HG02678 (cell line): ENCODE measurements around the gene C18orf63.
"Not testable (repeated sequence)": the region's sequence is repeated elsewhere in the genome, so short reads cannot be mapped to it uniquely, and the experiment has no call there.

Source experiments
- ATAC-seq: cut with Tn5 transposase; IDR thresholded peaks from one replicate; pipeline ENCODE4 v1.9.1; 2021; ENCODE audit warnings: mild to moderate bottlenecking, moderate library complexity; ENCODE audit not compliant: unreplicated experiment

C18orf63 gene

DNA sequence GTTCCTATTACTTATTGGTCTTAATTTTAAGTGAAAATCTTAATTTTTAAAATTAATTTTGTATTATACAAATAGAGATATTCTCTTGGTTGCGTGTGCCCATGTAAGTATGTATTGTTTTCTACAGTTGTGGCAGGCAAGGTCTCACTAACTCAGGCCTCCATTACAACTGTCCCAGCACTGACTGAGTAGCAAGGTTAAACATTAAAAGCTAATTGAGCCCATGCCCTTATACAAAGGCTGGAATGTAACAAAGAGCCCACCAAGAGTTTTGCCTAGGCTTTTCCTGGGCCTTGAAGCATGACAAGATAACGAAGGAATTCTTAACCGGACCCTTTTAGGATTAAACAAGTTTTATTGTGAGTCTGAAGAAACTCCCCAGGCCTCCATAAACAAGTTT, 11.2 kb downstream of the C18orf63 start:
- ATAC-seq, result not testable (repeated sequence)

DNA sequence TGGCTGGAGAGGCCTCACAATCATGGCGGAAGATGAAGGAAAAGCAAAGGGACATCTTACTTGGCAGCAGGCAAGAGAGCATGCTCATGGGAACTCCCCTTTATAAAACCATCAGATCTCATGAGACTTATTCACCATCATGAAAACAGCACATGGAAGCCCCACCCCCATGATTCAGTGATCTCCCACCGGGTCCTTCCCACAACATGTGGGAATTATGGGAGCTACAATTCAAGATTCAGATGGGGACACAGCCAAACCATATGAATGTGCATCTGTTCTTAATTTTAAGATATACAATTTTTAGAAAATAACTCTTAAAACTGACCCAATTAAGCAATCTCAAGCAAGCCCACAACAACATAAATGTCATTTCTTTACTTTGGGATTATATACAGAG, 12.6 kb downstream of the C18orf63 start:
- no peak for ATAC-seq

DNA sequence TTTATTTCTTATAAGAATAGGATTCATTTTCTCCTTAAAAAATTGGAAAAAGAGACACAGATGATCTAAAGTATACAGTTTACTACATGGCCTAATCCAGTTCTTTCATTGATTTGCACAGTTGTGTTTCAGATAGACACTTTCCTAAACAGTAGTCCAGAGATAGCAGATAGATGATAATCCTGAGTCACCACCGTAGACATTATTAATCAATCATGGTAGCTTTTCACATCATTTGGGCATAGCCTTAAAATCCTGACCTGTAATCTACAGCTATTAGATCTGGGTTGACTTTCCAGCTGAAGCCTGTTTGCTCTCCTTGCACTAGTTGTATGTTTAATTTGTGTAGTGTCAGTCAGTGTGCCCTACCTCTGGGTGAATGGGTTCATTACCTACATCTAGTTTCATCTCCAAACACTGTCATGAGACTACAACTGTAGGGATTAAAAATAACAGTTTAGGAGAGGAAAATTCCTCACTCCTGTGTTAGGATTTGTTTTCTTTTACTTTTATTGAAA, 14.1 kb downstream of the C18orf63 start:
- ATAC-seq, result no peak

DNA sequence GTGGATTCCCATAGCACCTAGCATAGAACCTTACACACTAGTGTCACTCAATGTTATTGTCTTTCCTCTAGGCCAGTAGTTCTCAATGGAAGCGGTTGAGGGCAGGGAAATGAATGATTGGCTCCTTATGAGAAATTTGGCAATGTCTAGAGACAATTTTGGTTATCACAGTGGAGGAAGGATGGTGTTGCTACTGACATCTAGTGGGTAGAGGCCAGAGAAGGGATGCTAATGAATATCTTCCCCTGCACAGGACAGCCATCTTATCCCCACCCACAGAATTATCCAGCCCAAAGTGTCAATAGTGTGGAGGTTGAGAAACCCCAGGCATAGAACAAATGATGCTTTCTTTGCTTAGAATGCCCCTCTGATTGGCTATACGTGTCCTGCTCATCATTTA, 15.8 kb downstream of the C18orf63 start:
- ATAC-seq, result no peak

DNA sequence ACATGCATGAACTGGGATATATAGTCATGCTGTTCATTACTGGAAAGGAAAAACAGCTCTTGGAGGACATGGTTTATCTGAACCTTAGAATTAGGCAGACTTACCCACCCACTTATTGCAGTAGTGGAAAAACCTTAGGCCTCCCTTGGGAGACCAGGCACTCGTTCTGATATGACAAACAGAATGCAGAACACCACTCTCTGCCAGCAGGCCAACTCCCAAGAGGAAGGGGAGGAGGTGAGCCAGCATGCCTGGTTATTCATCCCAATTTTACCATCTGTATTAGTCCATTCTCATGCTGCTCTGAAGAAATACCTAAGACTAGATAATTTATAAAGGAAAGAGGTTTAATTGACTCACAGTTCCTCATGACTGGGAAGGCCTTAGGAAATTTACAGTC, 17.5 kb downstream of the C18orf63 start:
- ATAC-seq, result no peak

DNA sequence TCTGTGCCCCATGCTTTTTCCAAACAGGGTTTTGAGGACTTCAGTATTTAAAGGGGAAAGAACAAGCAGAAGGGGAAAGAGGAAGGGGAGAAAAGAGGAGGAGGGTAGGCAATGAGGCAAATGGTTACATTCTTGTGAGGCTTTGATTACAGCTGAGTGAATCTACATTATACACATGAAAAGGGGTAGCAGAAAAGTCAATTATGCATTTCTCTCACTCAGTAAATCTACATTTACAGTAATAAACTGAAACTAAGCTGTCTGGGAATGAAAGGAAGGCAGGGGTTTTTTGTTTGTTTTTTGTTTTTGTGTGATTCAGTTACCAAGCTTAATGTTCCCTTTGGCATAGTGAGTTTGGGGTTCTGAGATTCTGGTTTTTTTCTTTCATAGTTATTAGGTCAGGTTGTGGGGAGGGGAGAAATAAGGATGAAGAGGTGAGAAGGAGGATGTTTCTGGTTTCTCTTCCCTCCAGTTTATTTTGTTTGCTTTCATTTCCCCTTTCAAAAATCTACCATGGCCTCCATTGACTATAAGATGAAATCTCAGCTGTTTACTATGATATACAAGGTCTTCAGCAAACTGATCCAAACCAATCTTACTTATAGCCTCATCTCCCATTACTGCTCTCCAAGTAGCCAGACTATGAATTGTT, 18.7 kb downstream of the C18orf63 start:
- ATAC-seq, result peak; percentile 72

DNA sequence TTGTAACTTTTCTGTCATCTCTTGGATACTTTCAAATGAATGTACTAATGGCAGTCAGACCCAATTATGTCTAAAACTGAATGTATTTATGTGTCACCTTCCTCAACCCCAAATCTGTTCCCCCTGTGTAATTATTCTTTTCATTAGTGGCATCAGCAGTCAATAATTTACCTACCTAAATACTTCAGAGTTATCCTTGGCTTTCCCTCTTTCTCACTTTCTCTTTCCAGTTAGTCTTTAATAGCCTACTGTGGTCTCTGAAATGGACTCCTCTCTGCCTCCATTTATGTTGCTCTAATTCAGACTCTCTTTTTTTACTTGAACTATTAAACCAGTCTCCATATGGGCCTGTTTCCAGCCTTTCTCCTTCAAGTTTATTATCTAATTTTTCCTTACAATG, 21.0 kb downstream of the C18orf63 start:
- no peak for ATAC-seq

DNA sequence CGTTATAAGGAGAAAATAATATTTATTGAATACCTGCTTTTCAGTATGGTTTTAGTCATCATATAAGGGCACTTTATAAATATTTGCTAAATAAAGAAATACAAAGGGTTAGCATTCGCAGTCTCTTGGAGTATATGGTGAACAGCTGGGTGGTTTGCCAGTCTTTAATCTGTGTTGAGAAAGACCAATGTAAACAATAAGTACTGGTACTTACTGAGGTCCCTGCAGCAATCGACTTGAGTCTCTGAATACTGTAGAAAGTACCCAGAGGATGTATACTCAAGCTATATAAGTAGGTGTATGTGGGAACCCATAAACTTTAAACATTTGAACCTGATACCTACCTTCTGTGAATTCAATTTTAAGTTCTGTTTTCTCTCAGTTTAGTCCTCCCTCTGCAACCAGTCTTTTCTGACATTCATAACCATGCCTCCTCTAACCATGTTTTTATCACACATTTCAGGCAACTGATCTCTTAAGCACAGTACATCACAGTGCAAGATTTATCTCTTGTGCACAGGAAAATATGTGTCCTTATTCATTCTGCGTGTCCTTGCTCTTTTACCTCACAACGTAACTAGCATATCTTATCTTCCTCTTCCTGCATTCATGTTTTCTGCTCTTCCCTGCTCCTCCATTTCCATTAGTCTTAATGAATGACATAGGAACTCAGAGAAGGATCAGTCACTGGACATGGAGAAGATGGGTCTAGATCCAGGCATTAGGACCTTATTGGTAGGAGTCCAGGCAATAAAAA, 21.7 kb downstream of the C18orf63 start:
- ATAC-seq, result no peak

DNA sequence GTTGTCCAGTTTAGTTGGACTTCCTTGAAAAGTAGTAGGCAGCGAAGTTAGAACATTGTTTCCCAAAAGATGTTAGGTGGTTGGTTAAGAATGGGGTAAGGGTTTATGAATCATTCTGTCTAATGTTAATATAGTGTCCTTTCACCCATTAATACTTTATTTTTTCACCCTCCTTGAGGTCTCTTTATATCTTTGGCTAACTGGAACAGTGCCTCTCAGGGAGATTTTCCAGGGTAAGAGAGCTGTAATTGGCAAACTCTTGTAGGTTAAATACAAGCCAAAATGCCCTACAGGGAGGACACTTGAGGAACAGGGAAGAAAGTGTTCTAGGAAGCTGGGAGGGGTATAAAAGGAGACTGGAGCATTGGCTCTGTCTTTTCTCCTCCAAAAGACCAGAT, 22.3 kb downstream of the C18orf63 start:
- no peak for ATAC-seq

DNA sequence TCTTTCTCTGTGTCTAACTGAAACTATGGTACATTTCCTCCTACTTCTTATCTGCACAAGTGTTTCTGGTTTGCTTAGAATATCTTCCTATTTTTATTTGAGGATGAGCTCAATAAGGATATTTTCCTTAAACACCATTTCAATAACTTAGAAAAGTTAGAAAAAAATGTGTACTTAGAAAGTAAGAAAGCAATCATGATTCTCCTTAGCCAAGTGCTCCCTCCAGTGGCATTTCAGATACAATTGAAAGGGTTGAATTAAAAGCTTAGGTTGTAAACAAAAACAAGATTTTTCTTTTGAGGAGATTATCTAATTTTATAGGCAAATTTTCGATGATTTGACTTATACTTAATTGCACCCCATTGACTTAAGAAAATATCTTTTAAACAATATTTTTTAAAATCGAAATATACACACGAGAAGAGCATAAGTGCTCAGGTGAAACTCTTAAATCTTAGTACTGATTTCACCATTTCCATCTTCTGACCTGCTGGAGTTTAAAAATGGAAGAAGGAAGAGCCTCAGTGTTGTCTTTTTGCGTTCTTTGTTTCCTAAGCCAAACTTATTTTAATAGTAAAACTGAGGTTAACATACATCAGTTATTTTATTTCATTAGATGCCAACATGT, 26.9 kb downstream of the C18orf63 start:
- no peak for ATAC-seq

DNA sequence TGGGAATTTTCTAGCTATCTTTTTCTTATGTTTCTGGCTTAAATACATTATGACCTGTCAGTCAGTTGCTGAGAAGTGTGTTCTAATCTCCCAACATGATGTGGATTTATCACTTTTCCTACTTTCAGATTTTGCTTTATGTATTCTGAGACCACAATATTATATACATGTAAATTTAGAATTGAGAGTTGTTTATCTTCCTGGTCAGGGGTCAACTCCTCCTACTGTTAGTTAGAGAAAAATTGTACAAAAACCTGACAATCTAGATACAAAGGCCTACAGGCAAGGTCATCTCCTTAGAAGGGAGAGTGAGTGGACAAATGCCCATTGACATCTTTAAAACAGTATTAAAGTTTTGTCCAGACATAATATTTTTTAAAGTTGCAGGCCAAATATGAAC, 30.6 kb downstream of the C18orf63 start:
- no peak for ATAC-seq

DNA sequence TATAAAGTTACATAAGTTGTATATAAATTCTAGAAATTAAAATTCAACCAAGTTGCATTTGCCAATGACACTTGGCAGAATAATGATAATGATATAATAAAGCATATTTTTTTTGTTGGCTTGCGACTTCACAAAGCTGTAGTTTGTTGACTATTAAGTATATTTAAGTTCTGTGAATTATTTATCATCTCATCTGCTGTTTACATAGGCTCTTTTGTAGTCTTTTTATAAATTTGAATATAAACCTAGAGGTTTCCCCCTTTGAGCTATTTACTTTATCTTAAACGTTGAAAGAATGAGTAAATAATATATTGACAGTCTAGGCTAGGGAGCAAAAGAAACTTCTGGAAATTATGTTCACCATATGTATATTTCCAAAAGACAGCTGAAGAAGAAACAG, 32.9 kb downstream of the C18orf63 start:
- ATAC-seq, result no peak

DNA sequence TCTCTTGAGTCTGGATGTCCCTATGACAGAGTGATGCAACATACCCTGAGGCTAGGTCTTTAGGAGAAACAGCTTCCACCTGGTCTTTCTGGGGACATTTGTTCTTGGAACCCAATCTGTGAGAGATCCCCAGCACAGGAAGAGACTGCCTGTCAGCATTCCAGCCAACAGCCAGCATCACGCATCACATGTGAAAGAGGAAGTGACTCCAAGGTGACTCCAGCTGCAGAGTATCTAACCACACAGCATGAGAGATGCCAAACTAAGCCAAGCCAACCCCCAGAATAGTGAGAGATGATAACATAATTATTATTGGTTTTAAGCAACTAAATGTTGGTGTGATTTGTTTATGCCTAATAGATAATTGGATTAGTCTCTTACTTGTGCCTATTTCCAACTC, 35.7 kb downstream of the C18orf63 start:
- ATAC-seq, result peak; percentile 62

DNA sequence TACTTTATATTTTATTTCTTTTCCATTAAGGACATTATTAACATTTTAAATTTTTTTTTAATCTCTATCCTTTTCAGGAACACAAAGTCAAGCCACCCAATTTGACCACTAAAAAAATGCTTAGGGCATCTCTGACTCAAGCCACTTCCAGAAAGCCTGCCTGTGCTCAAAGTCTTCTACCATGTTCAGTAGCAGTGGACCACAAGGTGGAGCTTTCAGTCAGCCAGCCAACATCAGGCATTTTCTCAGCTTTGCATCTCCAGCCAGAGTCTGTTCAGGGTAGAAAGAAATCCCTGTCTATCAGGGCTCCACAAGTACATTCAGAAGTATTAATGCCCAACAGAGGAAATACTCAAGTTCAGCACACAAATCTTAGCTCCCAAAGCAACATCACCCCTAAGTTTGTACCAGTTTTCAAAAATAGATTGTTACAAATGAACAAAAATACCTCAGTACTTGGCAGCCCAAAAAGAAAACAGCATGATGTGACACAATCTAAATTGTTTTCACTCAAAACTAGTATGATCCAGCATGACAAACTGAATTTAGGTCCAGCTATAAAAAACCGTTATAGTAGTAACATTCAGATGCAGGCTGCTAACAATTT, 37.6 kb downstream of the C18orf63 start:
- ATAC-seq, result no peak

DNA sequence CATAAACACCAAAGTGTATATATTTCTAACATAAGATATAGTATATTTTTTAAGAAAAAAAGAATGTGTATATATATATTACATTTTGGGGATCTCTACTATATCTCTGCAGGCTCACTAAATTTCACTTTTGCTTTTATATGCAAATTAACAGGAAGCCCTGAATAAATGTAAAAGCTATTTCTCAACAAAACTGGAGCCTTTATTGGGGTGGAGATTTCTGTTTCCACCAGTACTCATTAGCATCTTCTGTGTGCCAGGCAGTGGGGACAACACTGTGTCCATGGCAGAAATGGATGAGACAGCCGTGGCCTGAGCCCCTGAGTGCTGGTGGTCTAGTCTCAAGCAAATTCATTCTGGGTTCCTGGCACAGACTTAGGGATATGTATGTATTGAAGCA, 41.3 kb downstream of the C18orf63 start:
- ATAC-seq, result no peak

DNA sequence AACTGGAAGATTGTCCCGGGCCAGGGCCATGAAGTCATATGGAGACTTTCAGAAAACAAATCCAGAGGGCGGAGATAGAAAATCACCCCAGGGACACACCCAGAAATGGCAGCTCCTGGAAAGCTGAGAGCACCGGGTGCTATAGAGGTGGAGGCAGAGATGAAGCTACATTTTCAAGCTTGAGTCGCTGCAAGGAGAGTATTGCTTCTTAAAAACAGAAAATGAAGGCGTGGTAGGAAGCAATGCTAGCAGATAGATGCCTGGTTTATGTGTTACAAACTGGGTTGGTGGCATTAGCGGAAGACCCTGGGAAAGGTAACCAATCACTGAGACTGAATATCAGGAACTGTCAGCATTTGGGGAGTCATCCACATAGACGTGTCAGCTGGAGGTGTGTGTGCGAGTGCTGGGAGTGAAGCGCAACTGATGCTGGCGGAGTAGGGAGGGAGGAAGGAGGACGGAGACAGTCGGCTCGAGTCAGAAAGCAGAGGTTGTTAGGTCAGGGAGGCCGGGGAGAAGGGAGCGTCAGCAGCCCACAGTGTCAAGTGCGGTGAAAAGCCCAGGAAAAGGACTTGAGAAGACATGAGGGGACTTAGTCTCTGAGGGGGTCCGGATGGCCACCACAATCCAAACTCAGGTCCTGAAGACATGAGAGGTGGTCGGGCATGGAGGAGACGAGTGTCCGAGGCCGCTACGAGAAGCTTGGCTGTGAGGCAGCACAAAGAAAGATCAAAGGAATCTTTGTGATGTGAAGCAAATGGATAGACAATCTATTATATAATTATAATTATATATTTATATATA, 45.4 kb downstream of the C18orf63 start:
- ATAC-seq, result no peak

DNA sequence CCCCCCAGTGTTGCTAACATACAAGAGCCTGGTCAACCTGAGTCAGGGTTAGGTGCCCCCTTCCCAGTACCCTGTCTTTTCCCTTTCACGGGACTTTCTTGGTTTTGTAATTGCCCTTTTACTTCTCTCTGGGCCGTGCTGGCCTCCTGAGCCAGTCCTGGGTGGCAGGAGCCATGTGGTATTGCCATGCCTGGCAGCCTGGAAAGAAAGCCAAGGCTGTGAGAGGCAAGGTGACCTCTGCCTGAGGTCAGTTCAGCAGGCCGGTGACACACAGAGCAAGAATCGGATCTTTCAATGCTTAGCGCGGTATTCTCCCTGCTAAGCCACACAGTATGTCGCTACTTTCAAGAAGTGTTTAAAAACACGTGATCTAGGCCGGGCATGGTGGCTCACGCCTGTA, 52.3 kb downstream of the C18orf63 start:
- ATAC-seq, result no peak

DNA sequence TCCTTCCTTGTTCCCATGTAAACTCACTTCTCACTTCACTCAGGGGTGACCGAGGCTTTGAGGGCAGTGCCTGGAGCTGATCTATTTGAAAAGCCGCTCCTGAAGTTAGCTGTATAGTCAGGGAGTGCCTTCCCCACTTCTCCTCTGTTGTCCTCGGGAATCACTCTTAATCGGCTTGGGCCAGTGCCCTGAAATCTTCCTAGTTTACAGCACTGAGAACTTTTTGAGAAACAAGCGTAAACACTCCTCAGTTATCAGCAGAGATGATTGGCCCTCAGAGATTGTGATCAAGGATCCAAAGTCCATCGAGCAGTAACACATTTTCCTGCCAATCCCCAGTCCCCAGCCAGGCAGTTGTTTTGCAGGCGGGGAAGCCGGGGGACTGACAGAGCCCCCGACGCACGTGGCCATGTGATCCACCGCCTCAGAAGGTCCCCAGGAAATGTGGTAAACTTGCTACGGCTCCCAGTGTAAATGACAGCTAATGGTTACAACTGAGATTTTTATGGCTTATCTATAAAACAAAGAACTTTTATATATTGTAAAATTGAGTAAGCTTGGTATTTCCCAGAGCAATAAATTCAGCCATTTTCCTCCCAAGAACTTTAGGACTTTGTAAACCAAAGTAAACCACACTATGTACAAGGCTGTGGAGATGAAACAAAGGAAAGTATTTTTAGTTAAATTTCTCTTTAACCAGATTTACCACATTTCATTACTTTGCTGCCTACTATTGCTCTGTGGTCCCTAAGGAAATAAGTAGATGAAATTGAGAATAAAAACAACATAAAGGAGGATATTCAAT, 53.5 kb downstream of the C18orf63 start:
- no peak for ATAC-seq

DNA sequence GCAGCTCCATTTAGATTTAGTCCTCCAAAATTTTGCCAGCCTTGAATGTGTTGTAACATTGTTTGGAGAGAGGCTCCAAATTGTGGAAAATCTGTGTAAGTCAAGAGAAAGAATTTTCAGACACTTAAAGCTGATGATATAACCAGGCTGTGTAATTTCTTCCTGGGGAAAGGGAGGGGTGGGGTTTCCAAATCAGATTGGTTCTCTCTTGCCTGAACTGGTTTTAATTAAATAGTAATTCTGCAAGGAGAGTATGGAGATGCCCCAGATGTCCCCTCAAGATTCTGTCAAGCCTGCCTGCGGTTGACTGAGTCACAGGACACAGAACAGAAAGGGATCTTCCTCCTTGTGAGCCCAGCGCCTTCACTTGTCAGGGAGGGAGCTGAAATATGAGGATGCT, 54.5 kb downstream of the C18orf63 start:
- no peak for ATAC-seq

DNA sequence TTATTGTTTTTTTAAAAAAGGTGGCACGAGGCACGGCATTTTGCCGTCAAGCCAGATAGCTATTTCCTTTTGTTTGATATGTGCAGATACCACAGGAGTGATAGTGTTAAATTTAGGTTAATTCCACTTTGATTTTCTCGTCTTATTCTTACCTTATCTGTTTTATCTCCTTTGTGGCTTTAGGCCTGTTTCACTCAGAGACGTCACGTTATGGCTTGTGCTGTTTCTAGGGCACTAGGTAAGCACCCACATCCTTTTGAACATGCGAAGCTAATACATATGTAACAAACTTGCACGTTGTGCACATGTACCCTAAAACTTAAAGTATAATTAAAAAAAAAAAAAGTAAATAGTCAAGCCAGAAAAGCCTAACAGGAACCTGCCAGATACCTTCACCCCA, 57.8 kb downstream of the C18orf63 start:
- ATAC-seq, result no peak
